Spleen (tissue), 11 donors: Measurements from ENCODE around the gene CUBN. TPM values are rescaled to one million over a fixed set of nuclear protein-coding genes. Genes with fewer than 3 reads are reported as not detected.

Experiments
- DNase-seq: peaks from one replicate; pipeline ENCODE4 v3.0.0-alpha.2; 2020
- H3K27ac ChIP-seq, 8 donors: fragments of 200-600 bp; sonication (generic) in 7 of 8; 1 replicate in 4 of 8; 2 replicates in 4 of 8; pipeline versions ENCODE4 v1.5.0 to v1.8.0; 2016 to 2021; ENCODE audit warnings: inconsistent platforms in 4 of 8, mild to moderate bottlenecking in 4 of 8, moderate library complexity in 1 of 8
- H3K27me3 ChIP-seq, 7 donors: fragments of 200-600 bp; sonication (generic) in 6 of 7; replicated peaks in 1 of 7; 1 replicate in 4 of 7; 2 replicates in 3 of 7; pipeline versions ENCODE4 v1.5.0 to v1.8.0; 2016 to 2021; ENCODE audit warnings: inconsistent platforms in 3 of 7, mild to moderate bottlenecking in 1 of 7
- H3K36me3 ChIP-seq, 6 donors: fragments of 200-600 bp; sonication (generic) in 5 of 6; 1 replicate in 4 of 6; 2 replicates in 2 of 6; pipeline versions ENCODE4 v1.5.0 to v1.8.0; 2016 to 2021; ENCODE audit warnings: inconsistent platforms in 2 of 6
- H3K4me1 ChIP-seq, 6 donors: fragments of 200-600 bp; sonication (generic) in 5 of 6; 1 replicate in 3 of 6; 2 replicates in 3 of 6; pipeline versions ENCODE4 v1.5.0 to v1.8.0; 2016 to 2021; ENCODE audit warnings: inconsistent platforms in 3 of 6
- H3K4me3 ChIP-seq, 8 donors: fragments of 200-600 bp; sonication (generic) in 7 of 8; 1 replicate in 4 of 8; 2 replicates in 4 of 8; pipeline versions ENCODE4 v1.5.0 to v1.8.0; 2016 to 2021; ENCODE audit warnings: inconsistent platforms in 4 of 8, mild to moderate bottlenecking in 4 of 8, moderate library complexity in 2 of 8
- H3K9me3 ChIP-seq, 8 donors: fragments of 200-600 bp; sonication (generic) in 7 of 8; 1 replicate in 4 of 8; 2 replicates in 4 of 8; pipeline versions ENCODE4 v1.5.0 to v1.8.0; 2016 to 2021; ENCODE audit warnings: inconsistent platforms in 4 of 8
- POLR2A ChIP-seq, 3 donors: fragments of 450-650 bp; IDR thresholded peaks; one replicate each; pipeline ENCODE4 v1.5.1; 2017; ENCODE audit warnings: antibody characterized with exemption in 3 of 3, mild to moderate bottlenecking in 1 of 3
- POLR2AphosphoS5 ChIP-seq, 3 donors: sonication (generic); formaldehyde crosslinking; IDR thresholded peaks; one replicate each; pipeline ENCODE4 v1.5.1; 2017; ENCODE audit warnings: antibody characterized with exemption in 3 of 3
- WGBS, 5 donors: extraction: QIAGEN DNeasy Blood & Tissue Kit in 3 of 5; methylation state at CpG; one replicate each; pipeline versions ENCODE4 v1.1.5 to v1.1.7; 2013 to 2018; 5-methylcytosine and 5-hydroxymethylcytosine counted together
- intact Hi-C: fragments of 100-400 bp; cut with DNase I; formaldehyde crosslinking; loops from one replicate; pipeline ENCODE4 v1.15.0; 2023; ENCODE audit warnings: low total_unique reads
- polyA plus RNA-seq, 3 donors: library from polyadenylated mRNA; stranded (reverse); fragments of 200-250 nt; gene quantifications; one replicate each; pipeline ENCODE4 v1.2.1, GENCODE V29; 2013
- small RNA-seq, 4 donors: library from RNA; depleted of rRNA; stranded (forward); fragments of <200 nt; gene quantifications; one replicate each; pipeline ENCODE3, GENCODE V24; 2016
- total RNA-seq, 7 donors: library from RNA; depleted of rRNA in 3 of 7; stranded (reverse); fragments of >200 nt in 3 of 7; fragmentation: NEBNext Ultra II Directional in 4 of 7; extraction: Animal tissue kit (Norgen Biotek cat#: 25700) in 4 of 7; gene quantifications; one replicate each; pipeline versions ENCODE4 v1.1.0 to v1.2.1, GENCODE V29; 2016 to 2021
- TF ChIP-seq, protein P1 (sequence below), 11 experiments: fragments of 200-600 bp in 7 of 11; fragments of 450-650 bp in 4 of 11; sonication (generic) in 4 of 11; IDR thresholded peaks in 8 of 11; conservative IDR thresholded peaks in 3 of 11; 1 replicate in 7 of 11; 2 replicates in 4 of 11; pipeline versions ENCODE4 v1.4.0 to v1.8.0; 2016 to 2021; ENCODE audit warnings: antibody characterized with exemption in 11 of 11, inconsistent platforms in 4 of 11, mild to moderate bottlenecking in 1 of 11
- donor health status: healthy with polysubstance abuse.
- donor health status: DM: no; HTN: no; CAD: no; lungs with moderate emphysema.
- donor health status: DM: no; HTN: no; CAD: no.
- donor health status: Bipolar disorder and iron deficiency.
- donor health status: healthy.
- donor health status: DM: no; HTN: no; CAD: no.
- donor health status: DM: yes; HTN: yes; CAD: no.

The CUBN gene
- total and polyA plus RNA-seq, 10 donors: 0.24 to 12.1 (median 5.4) TPM

DNA sequence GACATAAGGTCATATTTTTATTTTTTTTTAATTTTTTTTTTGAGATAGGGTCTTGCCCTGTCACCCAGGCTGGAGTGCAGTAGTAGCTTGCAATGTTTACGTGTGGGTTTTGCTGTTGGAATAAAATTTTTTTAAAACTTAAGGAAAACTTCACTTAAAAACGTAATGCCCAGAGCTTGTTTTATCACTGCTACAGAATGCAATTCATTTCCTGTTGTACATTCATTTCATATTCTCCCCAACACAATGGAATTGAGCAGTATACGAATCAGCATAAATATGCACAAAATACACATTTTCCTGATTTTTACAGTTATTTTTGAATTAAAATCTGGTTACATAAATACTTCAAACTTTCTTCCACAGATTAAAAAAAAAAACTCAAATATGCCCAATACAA, 352.7 kb downstream of the CUBN start:
- intact Hi-C loops: loop anchor here (10.0 kb wide), 1 partner anchor 872 kb away; no protein-coding TSS in a partner anchor
- H3K4me3 ChIP-seq: no peak overlapping the region

More for the DNA sequence above, 352.7 kb downstream of the CUBN start:
- WGBS, 5 donors: 51 to 83% (median 56%) methylated on average over 3 of the region's 3 CpGs
- H3K9me3 ChIP-seq: no peaks in the 10 kb centered on the region
- TF ChIP-seq POLR2A (IDR thresholded peaks at IDR 0.05) (no peak), POLR2AphosphoS5 (IDR thresholded peaks at IDR 0.05) (no peak)
- TF ChIP-seq, protein P1, sequence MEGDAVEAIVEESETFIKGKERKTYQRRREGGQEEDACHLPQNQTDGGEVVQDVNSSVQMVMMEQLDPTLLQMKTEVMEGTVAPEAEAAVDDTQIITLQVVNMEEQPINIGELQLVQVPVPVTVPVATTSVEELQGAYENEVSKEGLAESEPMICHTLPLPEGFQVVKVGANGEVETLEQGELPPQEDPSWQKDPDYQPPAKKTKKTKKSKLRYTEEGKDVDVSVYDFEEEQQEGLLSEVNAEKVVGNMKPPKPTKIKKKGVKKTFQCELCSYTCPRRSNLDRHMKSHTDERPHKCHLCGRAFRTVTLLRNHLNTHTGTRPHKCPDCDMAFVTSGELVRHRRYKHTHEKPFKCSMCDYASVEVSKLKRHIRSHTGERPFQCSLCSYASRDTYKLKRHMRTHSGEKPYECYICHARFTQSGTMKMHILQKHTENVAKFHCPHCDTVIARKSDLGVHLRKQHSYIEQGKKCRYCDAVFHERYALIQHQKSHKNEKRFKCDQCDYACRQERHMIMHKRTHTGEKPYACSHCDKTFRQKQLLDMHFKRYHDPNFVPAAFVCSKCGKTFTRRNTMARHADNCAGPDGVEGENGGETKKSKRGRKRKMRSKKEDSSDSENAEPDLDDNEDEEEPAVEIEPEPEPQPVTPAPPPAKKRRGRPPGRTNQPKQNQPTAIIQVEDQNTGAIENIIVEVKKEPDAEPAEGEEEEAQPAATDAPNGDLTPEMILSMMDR (IDR thresholded peaks at IDR 0.05 in 8 of 11, conservative IDR thresholded peaks at IDR 0.05 in 3 of 11): no peak
- DNase-seq: no peak
- peaks cover 0 to 29% (median 1%) of the 10 kb centered on the region in 6 donors for H3K36me3 ChIP-seq
- no peaks in the 10 kb centered on the region for H3K27me3 ChIP-seq
- H3K27ac ChIP-seq: peak overlapping the region in 3 of 8 donors; percentile 54 to 61 (median 61)
- H3K4me1 ChIP-seq: peaks cover 6 to 46% (median 27%) of the 10 kb centered on the region in 6 donors

Small RNA genes within 50 kb of the gene (small RNA-seq; reads per million reads assigned to genes)
- gene AC067747.1: 0 reads per million in 4 donors

Other genes with a start within 250 kb of the CUBN start
- gene TRDMT1, start 71.9 kb upstream of the CUBN start, total RNA-seq: 10 to 100 TPM in 6 of 7 donors, 1 to 10 TPM in 1; 9.6 to 40.0 (median 16.3) TPM
- 1 to 10 TPM; 1.6 to 3.1 (median 2.3) TPM for gene TRDMT1, start 71.9 kb upstream of the CUBN start, polyA plus RNA-seq
- 1,000 to 10,000 TPM; 1,061 to 2,377 (median 1,594) TPM for gene VIM, start 98.4 kb upstream of the CUBN start, total RNA-seq
- 100 to 1,000 TPM; 510 to 672 (median 660) TPM for gene VIM, start 98.4 kb upstream of the CUBN start, polyA plus RNA-seq